Liver (tissue), 9 donors: Measurements from ENCODE around the gene RAB38. TPM values are rescaled to one million over a fixed set of nuclear protein-coding genes. Genes with fewer than 3 reads are reported as not detected.

ENCODE experiments used
- DNase-seq: peaks from one replicate; pipeline ENCODE4 v3.0.0-alpha.2; 2017; ENCODE audit warnings: low spot score
- H3K27ac ChIP-seq, 2 donors: one replicate each; pipeline ENCODE4 v1.7.0; 2013; ENCODE audit warnings: inconsistent platforms in 2 of 2, low read length in 2 of 2, control low read depth in 1 of 2, low read depth in 1 of 2, mild to moderate bottlenecking in 1 of 2
- H3K27me3 ChIP-seq, 4 donors: one replicate each; pipeline versions ENCODE4 v1.6.1 to v1.7.0; 2013; ENCODE audit warnings: low read length in 3 of 4, inconsistent platforms in 1 of 4, mild to moderate bottlenecking in 1 of 4, moderate library complexity in 1 of 4; ENCODE audit not compliant: control insufficient read depth in 4 of 4, insufficient read depth in 4 of 4
- H3K36me3 ChIP-seq, 4 donors: one replicate each; pipeline versions ENCODE4 v1.6.1 to v1.7.0; 2013; ENCODE audit warnings: low read length in 3 of 4, mild to moderate bottlenecking in 3 of 4, low read depth in 1 of 4, moderate library complexity in 1 of 4; ENCODE audit not compliant: control insufficient read depth in 4 of 4, insufficient read depth in 3 of 4
- H3K4me1 ChIP-seq, 4 donors: one replicate each; pipeline versions ENCODE4 v1.6.1 to v1.7.0; 2013; ENCODE audit warnings: low read length in 3 of 4, mild to moderate bottlenecking in 3 of 4, moderate library complexity in 1 of 4; ENCODE audit not compliant: control insufficient read depth in 4 of 4, insufficient read depth in 4 of 4
- H3K4me3 ChIP-seq, 3 donors: one replicate each; pipeline versions ENCODE4 v1.6.1 to v1.7.0; 2013; ENCODE audit warnings: low read length in 3 of 3, control low read depth in 1 of 3, low read depth in 1 of 3, mild to moderate bottlenecking in 1 of 3
- H3K9ac ChIP-seq, 2 donors: one replicate each; pipeline ENCODE4 v1.7.0; 2013; ENCODE audit warnings: low read length in 2 of 2, mild to moderate bottlenecking in 2 of 2, moderate library complexity in 2 of 2, control low read depth in 1 of 2, low read depth in 1 of 2
- H3K9me3 ChIP-seq, 4 donors: one replicate each; pipeline versions ENCODE4 v1.6.1 to v1.7.0; 2013; ENCODE audit warnings: low read length in 3 of 4; ENCODE audit not compliant: control insufficient read depth in 4 of 4
- ATF3 ChIP-seq: IDR thresholded peaks from 2 replicates; pipeline ENCODE4 v1.6.1; 2016; ENCODE audit warnings: antibody characterized with exemption
- CTCF ChIP-seq: fragments of 150-350 bp; IDR thresholded peaks from 2 replicates; pipeline ENCODE4 v1.5.1; 2017; ENCODE audit warnings: improper control_type of control experiment, low read depth, low read length; ENCODE audit not compliant: missing input control
- EGR1 ChIP-seq, 2 donors: IDR thresholded peaks; 2 replicates each; pipeline ENCODE4 v1.6.1; 2016 to 2018; ENCODE audit warnings: antibody characterized with exemption in 2 of 2, low read depth in 2 of 2
- FOXA1 ChIP-seq: IDR thresholded peaks from 2 replicates; pipeline ENCODE4 v1.6.1; 2016; ENCODE audit warnings: antibody characterized with exemption
- FOXA2 ChIP-seq: IDR thresholded peaks from 2 replicates; pipeline ENCODE4 v1.6.1; 2016; ENCODE audit warnings: antibody characterized with exemption
- HNF4A ChIP-seq, 2 donors: conservative IDR thresholded peaks; 2 replicates each; pipeline ENCODE4 v1.6.1; 2016; ENCODE audit warnings: antibody characterized with exemption in 2 of 2, mild to moderate bottlenecking in 2 of 2
- HNF4G ChIP-seq: IDR thresholded peaks from 2 replicates; pipeline ENCODE4 v1.6.1; 2016; ENCODE audit warnings: antibody characterized with exemption
- JUND ChIP-seq, 2 donors: IDR thresholded peaks; 2 replicates each; pipeline ENCODE4 v1.6.1; 2016; ENCODE audit warnings: antibody characterized with exemption in 2 of 2
- MAX ChIP-seq: IDR thresholded peaks from 2 replicates; pipeline ENCODE4 v1.6.1; 2016; ENCODE audit warnings: antibody characterized with exemption
- NR2F2 ChIP-seq: IDR thresholded peaks from 2 replicates; pipeline ENCODE4 v1.6.1; 2016; ENCODE audit warnings: antibody characterized with exemption
- RAD21 ChIP-seq, 2 donors: IDR thresholded peaks; 2 replicates each; pipeline ENCODE4 v1.6.1; 2016; ENCODE audit warnings: antibody characterized with exemption in 2 of 2, mild to moderate bottlenecking in 2 of 2
- REST ChIP-seq: IDR thresholded peaks from 2 replicates; pipeline ENCODE4 v1.6.1; 2016; ENCODE audit warnings: antibody characterized with exemption, mild to moderate bottlenecking
- RXRA ChIP-seq, 2 donors: IDR thresholded peaks; 2 replicates each; pipeline ENCODE4 v1.6.1; 2017 to 2018; ENCODE audit warnings: antibody characterized with exemption in 2 of 2, mild to moderate bottlenecking in 1 of 2
- SP1 ChIP-seq: IDR thresholded peaks from 2 replicates; pipeline ENCODE4 v1.6.1; 2018; ENCODE audit warnings: antibody characterized with exemption, mild to moderate bottlenecking
- TAF1 ChIP-seq: conservative IDR thresholded peaks from 2 replicates; pipeline ENCODE4 v1.6.1; 2016; ENCODE audit warnings: antibody characterized with exemption, mild to moderate bottlenecking
- YY1 ChIP-seq: IDR thresholded peaks from 2 replicates; pipeline ENCODE4 v1.6.1; 2016; ENCODE audit warnings: antibody characterized with exemption, mild to moderate bottlenecking
- ZBTB33 ChIP-seq: IDR thresholded peaks from 2 replicates; pipeline ENCODE4 v1.6.1; 2016; ENCODE audit warnings: antibody characterized with exemption
- WGBS: extraction: QIAGEN DNeasy Blood & Tissue Kit; methylation state at CpG from one replicate; pipeline ENCODE4 v1.1.7; 2013; 5-methylcytosine and 5-hydroxymethylcytosine counted together
- polyA plus RNA-seq, 2 donors: library from polyadenylated mRNA; stranded (reverse) in 1 of 2; unstranded in 1 of 2; fragments of 200-250 nt in 1 of 2; fragments of >200 nt in 1 of 2; fragmentation: Nextera tagmentation in 1 of 2; extraction: Ambion mirVana in 1 of 2; gene quantifications; one replicate each; pipeline versions ENCODE4 v1.2.1 to v1.2.3, GENCODE V29; 2013 to 2015
- total RNA-seq, 2 donors: library from RNA; depleted of rRNA; stranded (reverse); fragments of >200 nt; gene quantifications; one replicate each; pipeline ENCODE4 v1.2.3, GENCODE V29; 2014
- donor health status: healthy.
- donor health status: healthy.
- donor health status: healthy.
- donor health status: healthy.
- donor health status: healthy.

RAB38 gene
- total and polyA plus RNA-seq, 4 donors: 0.32 to 2.2 (median 0.48) TPM

GRCh38 chr11:88106666-88107065, 68.6 kb downstream of the RAB38 start:
- H3K9ac ChIP-seq: no peak overlapping the region
- no peak for TF ChIP-seq YY1
- TF ChIP-seq HNF4G: no peak

GRCh38 chr11:88105951-88106350, 69.3 kb downstream of the RAB38 start:
- TF ChIP-seq JUND (IDR thresholded peaks at IDR 0.05) (no peak), CTCF (no peak), RXRA (IDR thresholded peaks at IDR 0.05) (no peak), FOXA1 (no peak), MAX (no peak), TAF1 (no peak), NR2F2 (no peak), YY1 (no peak), RAD21 (IDR thresholded peaks at IDR 0.05) (no peak), HNF4A (conservative IDR thresholded peaks at IDR 0.05) (no peak), FOXA2 (no peak), EGR1 (IDR thresholded peaks at IDR 0.05; ENCODE audit: low read depth in 2 of 2) (no peak), ATF3 (no peak)
- H3K36me3 ChIP-seq: no peaks in the 10 kb centered on the region
- no peaks in the 10 kb centered on the region for H3K9me3 ChIP-seq
- H3K4me1 ChIP-seq: peaks cover 5 to 15% (median 11%) of the 10 kb centered on the region in 4 donors
- no peak overlapping the region for H3K27ac ChIP-seq
- WGBS: 72% methylated on average over 2 of the region's 2 CpGs
- H3K9ac ChIP-seq: no peak overlapping the region
- DNase-seq: no peak
- H3K4me3 ChIP-seq: no peak overlapping the region
- H3K27me3 ChIP-seq: no peaks in the 10 kb centered on the region

More at GRCh38 chr11:88106666-88107065, 68.6 kb downstream of the RAB38 start:
- no peaks in the 10 kb centered on the region for H3K36me3 ChIP-seq
- H3K27me3 ChIP-seq: no peaks in the 10 kb centered on the region
- no peak overlapping the region for H3K4me3 ChIP-seq
- 89% methylated on average over 5 of the region's 5 CpGs for WGBS
- peaks cover 5 to 15% (median 11%) of the 10 kb centered on the region in 4 donors for H3K4me1 ChIP-seq
- DNase-seq: no peak
- no peak overlapping the region for H3K27ac ChIP-seq
- H3K9me3 ChIP-seq: no peaks in the 10 kb centered on the region

- Histone ChIP-seq H3K27ac (no peak overlapping the region), H3K27me3 (no peaks in the 10 kb centered on the region), H3K36me3 (no peaks in the 10 kb centered on the region), H3K9ac (no peak overlapping the region), H3K9me3 (no peaks in the 10 kb centered on the region), H3K4me1 (peaks cover 5 to 15% (median 11%) of the 10 kb centered on the region in 4 donors), H3K4me3 (no peak overlapping the region)
- WGBS: 43% methylated on average over 1 of the region's 1 CpG
- no peak for DNase-seq
- TF ChIP-seq FOXA1 (no peak), YY1 (no peak), EGR1 (IDR thresholded peaks at IDR 0.05; ENCODE audit: low read depth in 2 of 2) (no peak), RAD21 (IDR thresholded peaks at IDR 0.05) (no peak), FOXA2 (no peak), ATF3 (no peak), NR2F2 (no peak), CTCF (no peak), REST (no peak), ZBTB33 (no peak), SP1 (no peak), MAX (no peak), TAF1 (no peak)
Observed at GRCh38 chr11:88105526-88105925, 69.7 kb downstream of the RAB38 start.
